ENCODE measurements around the gene GPR25.

Gene GPR25

GRCh38 chr1:200896531-200897196 lies 23.9 kb downstream of the GPR25 start:
- no peaks in the 10 kb centered on the region for H3K9me3 ChIP-seq (ENCODE audit: low read length)
- TF ChIP-seq, protein P1, sequence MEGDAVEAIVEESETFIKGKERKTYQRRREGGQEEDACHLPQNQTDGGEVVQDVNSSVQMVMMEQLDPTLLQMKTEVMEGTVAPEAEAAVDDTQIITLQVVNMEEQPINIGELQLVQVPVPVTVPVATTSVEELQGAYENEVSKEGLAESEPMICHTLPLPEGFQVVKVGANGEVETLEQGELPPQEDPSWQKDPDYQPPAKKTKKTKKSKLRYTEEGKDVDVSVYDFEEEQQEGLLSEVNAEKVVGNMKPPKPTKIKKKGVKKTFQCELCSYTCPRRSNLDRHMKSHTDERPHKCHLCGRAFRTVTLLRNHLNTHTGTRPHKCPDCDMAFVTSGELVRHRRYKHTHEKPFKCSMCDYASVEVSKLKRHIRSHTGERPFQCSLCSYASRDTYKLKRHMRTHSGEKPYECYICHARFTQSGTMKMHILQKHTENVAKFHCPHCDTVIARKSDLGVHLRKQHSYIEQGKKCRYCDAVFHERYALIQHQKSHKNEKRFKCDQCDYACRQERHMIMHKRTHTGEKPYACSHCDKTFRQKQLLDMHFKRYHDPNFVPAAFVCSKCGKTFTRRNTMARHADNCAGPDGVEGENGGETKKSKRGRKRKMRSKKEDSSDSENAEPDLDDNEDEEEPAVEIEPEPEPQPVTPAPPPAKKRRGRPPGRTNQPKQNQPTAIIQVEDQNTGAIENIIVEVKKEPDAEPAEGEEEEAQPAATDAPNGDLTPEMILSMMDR (IDR thresholded peaks at IDR 0.05; ENCODE audit: low read length), result no peak
- TF ChIP-seq EZH2 (IDR thresholded peaks at IDR 0.05; ENCODE audit: borderline replicate concordance, low read length), result no peak
- no peak overlapping the region for H3K4me3 ChIP-seq (ENCODE audit: low read depth, low read length, poor library complexity, severe bottlenecking)
- H3K4me1 ChIP-seq (ENCODE audit: insufficient read depth, low read length, severe bottlenecking), result no peaks in the 10 kb centered on the region
- H4K20me1 ChIP-seq (ENCODE audit: insufficient read depth, low read length), result no peaks in the 10 kb centered on the region
- no peaks in the 10 kb centered on the region for H3K9me2 ChIP-seq (ENCODE audit: low read depth, low read length)
- H3K27ac ChIP-seq (ENCODE audit: low read depth, low read length, poor library complexity, severe bottlenecking), result no peak overlapping the region
- no peak overlapping the region for H3K4me2 ChIP-seq (ENCODE audit: low read length)
- no peaks in the 10 kb centered on the region for H3F3A ChIP-seq (ENCODE audit: insufficient read depth, low read length)
- peaks cover 4% of the 10 kb centered on the region; the same call in 1 of the 2 replicates for H3K27me3 ChIP-seq (ENCODE audit: insufficient read depth, low read length)
- no peaks in the 10 kb centered on the region for H3K79me2 ChIP-seq (ENCODE audit: insufficient read depth, low read length)
- no peak overlapping the region for H2AFZ ChIP-seq (ENCODE audit: low read length)
- H3K9ac ChIP-seq (ENCODE audit: low read length), result no peak overlapping the region
- H3K36me3 ChIP-seq (ENCODE audit: insufficient read depth, low read length), result no peaks in the 10 kb centered on the region

GRCh38 chr1:200897259-200897658 lies 24.5 kb downstream of the GPR25 start:
- TF ChIP-seq, protein P1 (IDR thresholded peaks at IDR 0.05; ENCODE audit: low read length), result no peak
- H3K4me3 ChIP-seq (ENCODE audit: low read depth, low read length, poor library complexity, severe bottlenecking), result no peak overlapping the region
- no peaks in the 10 kb centered on the region for H3K4me1 ChIP-seq (ENCODE audit: insufficient read depth, low read length, severe bottlenecking)

GRCh38 chr1:200899015-200899386 lies 26.2 kb downstream of the GPR25 start:
- Histone ChIP-seq H3K36me3 (ENCODE audit: insufficient read depth, low read length) (no peaks in the 10 kb centered on the region), H4K20me1 (ENCODE audit: insufficient read depth, low read length) (no peaks in the 10 kb centered on the region), H3K79me2 (ENCODE audit: insufficient read depth, low read length) (no peaks in the 10 kb centered on the region), H3K9ac (ENCODE audit: low read length) (no peak overlapping the region), H3K9me3 (ENCODE audit: low read length) (no peaks in the 10 kb centered on the region), H3F3A (ENCODE audit: insufficient read depth, low read length) (no peaks in the 10 kb centered on the region), H3K27ac (ENCODE audit: low read depth, low read length, poor library complexity, severe bottlenecking) (no peak overlapping the region), H3K4me3 (ENCODE audit: low read depth, low read length, poor library complexity, severe bottlenecking) (no peak overlapping the region), H2AFZ (ENCODE audit: low read length) (no peak overlapping the region), H3K4me1 (ENCODE audit: insufficient read depth, low read length, severe bottlenecking) (no peaks in the 10 kb centered on the region), H3K27me3 (ENCODE audit: insufficient read depth, low read length) (no peaks in the 10 kb centered on the region), H3K4me2 (ENCODE audit: low read length) (no peak overlapping the region), H3K9me2 (ENCODE audit: low read depth, low read length) (no peaks in the 10 kb centered on the region)
- TF ChIP-seq, protein P1 (IDR thresholded peaks at IDR 0.05; ENCODE audit: low read length), result no peak
- TF ChIP-seq EZH2 (IDR thresholded peaks at IDR 0.05; ENCODE audit: borderline replicate concordance, low read length), result no peak

More at GRCh38 chr1:200897259-200897658, 24.5 kb downstream of the GPR25 start:
- Histone ChIP-seq H3K9me2 (ENCODE audit: low read depth, low read length) (no peaks in the 10 kb centered on the region), H3K27me3 (ENCODE audit: insufficient read depth, low read length) (peaks cover 4% of the 10 kb centered on the region; the same call in 1 of the 2 replicates), H4K20me1 (ENCODE audit: insufficient read depth, low read length) (no peaks in the 10 kb centered on the region), H3K27ac (ENCODE audit: low read depth, low read length, poor library complexity, severe bottlenecking) (no peak overlapping the region), H3K9me3 (ENCODE audit: low read length) (no peaks in the 10 kb centered on the region), H3K36me3 (ENCODE audit: insufficient read depth, low read length) (no peaks in the 10 kb centered on the region), H2AFZ (ENCODE audit: low read length) (no peak overlapping the region), H3K9ac (ENCODE audit: low read length) (no peak overlapping the region), H3K79me2 (ENCODE audit: insufficient read depth, low read length) (no peaks in the 10 kb centered on the region), H3F3A (ENCODE audit: insufficient read depth, low read length) (no peaks in the 10 kb centered on the region), H3K4me2 (ENCODE audit: low read length) (no peak overlapping the region)

Data from OCI-LY1 (cell line).